Psoas muscle (tissue), 8 donors: Measurements from ENCODE around the gene ZBTB14. TPM values are rescaled to one million over a fixed set of nuclear protein-coding genes. Genes with fewer than 3 reads are reported as not detected.

Experiments used
- ATAC-seq, 4 donors: fragments of 200-7000 bp; cut with Tn5 transposase; one replicate each; pipeline ENCODE4 v1.9.1; 2020; ENCODE audit warnings: moderate library complexity in 3 of 4, mild to moderate bottlenecking in 2 of 4
- DNase-seq, 2 donors: peaks; one replicate each; pipeline ENCODE4 v3.0.0-alpha.2; 2020
- H3K27ac ChIP-seq: fragments of 200-600 bp; one replicate; pipeline ENCODE4 v1.8.0; 2022
- H3K27me3 ChIP-seq, 3 donors: fragments of 200-600 bp in 1 of 3; one replicate each; pipeline versions ENCODE4 v1.6.1 to v1.8.0; 2013 to 2022; ENCODE audit warnings: low read length in 2 of 3, mild to moderate bottlenecking in 2 of 3, moderate library complexity in 1 of 3; ENCODE audit not compliant: insufficient read depth in 3 of 3
- H3K36me3 ChIP-seq, 2 donors: fragments of 200-600 bp in 1 of 2; one replicate each; pipeline versions ENCODE4 v1.6.1 to v1.8.0; 2013 to 2022; ENCODE audit warnings: low read depth in 1 of 2, mild to moderate bottlenecking in 1 of 2, moderate library complexity in 1 of 2; ENCODE audit not compliant: insufficient read depth in 1 of 2
- H3K4me1 ChIP-seq: fragments of 200-600 bp; one replicate; pipeline ENCODE4 v1.8.0; 2022
- H3K4me3 ChIP-seq: fragments of 200-600 bp; one replicate; pipeline ENCODE4 v1.8.0; 2022; ENCODE audit warnings: mild to moderate bottlenecking
- H3K9me3 ChIP-seq: fragments of 200-600 bp; one replicate; pipeline ENCODE4 v1.8.0; 2022
- CTCF ChIP-seq: fragments of 200-600 bp; IDR thresholded peaks from one replicate; pipeline ENCODE4 v1.8.0; 2022; ENCODE audit warnings: antibody characterized with exemption
- WGBS, 3 donors: extraction: QIAGEN DNeasy Blood & Tissue Kit; methylation state at CpG; one replicate each; pipeline versions ENCODE4 v1.1.6 to v1.1.7; 2013; 5-methylcytosine and 5-hydroxymethylcytosine counted together
- intact Hi-C, 2 donors: fragments of 100-400 bp; cut with DNase I; formaldehyde crosslinking; loops; one replicate each; pipeline versions ENCODE4 v1.11.0 to v1.14.2; 2022
- polyA plus RNA-seq, 3 donors: library from polyadenylated mRNA; stranded (reverse); fragments of 200-250 nt; gene quantifications; one replicate each; pipeline ENCODE4 v1.2.3, GENCODE V29; 2013
- total RNA-seq, 4 donors: library from RNA; stranded (reverse); fragmentation: NEBNext Ultra II Directional in 2 of 4; extraction: Animal tissue kit (Norgen Biotek cat#: 25700) in 2 of 4; gene quantifications; one replicate each; pipeline versions ENCODE4 v1.2.1 to v1.2.4, GENCODE V29; 2021 to 2023
- donor health status: healthy with polysubstance abuse.
- donor health status: DM: no; HTN: no; CAD: no; lungs with moderate emphysema.
- donor health status: Bipolar disorder and iron deficiency.
- donor health status: healthy.
- donor health status: DM: yes; HTN: yes; CAD: no.
- donor health status: DM: no; HTN: no; CAD: no.
- donor health status: DM: no; HTN: no; CAD: no.
- donor health status: DM: yes; HTN: yes; CAD: no.

Gene ZBTB14
- total and polyA plus RNA-seq, 7 donors = 3.3 to 6.9 (median 4.2) TPM

GRCh38 chr18:5268874-5269273 is 26.7 kb downstream of the ZBTB14 start:
- H3K4me3 ChIP-seq = no peak overlapping the region
- H3K27me3 ChIP-seq = no peaks in the 10 kb centered on the region
- no peak for ATAC-seq
- TF ChIP-seq CTCF = no peak
- no peak overlapping the region for H3K27ac ChIP-seq
- H3K36me3 ChIP-seq = no peaks in the 10 kb centered on the region
- H3K9me3 ChIP-seq = peaks cover 13% of the 10 kb centered on the region
- H3K4me1 ChIP-seq = no peaks in the 10 kb centered on the region
- DNase-seq = no peak
- intact Hi-C loops = no loop called here

GRCh38 chr18:5266721-5267120 is 28.8 kb downstream of the ZBTB14 start:
- H3K9me3 ChIP-seq = peaks cover 13% of the 10 kb centered on the region
- no peak overlapping the region for H3K27ac ChIP-seq
- H3K4me3 ChIP-seq = no peak overlapping the region
- intact Hi-C loops = no loop called here
- no peak for TF ChIP-seq CTCF
- H3K36me3 ChIP-seq = no peaks in the 10 kb centered on the region
- H3K27me3 ChIP-seq = peaks cover 0 to 2% (median 0%) of the 10 kb centered on the region in 3 donors
- no peaks in the 10 kb centered on the region for H3K4me1 ChIP-seq
- DNase-seq = no peak
- no peak for ATAC-seq
- 79 to 86% (median 81%) methylated on average over 3 of the region's 3 CpGs for WGBS, 3 donors

GRCh38 chr18:5253910-5254309 is 41.6 kb downstream of the ZBTB14 start:
- no peak for TF ChIP-seq CTCF
- Histone ChIP-seq H3K9me3 (no peaks in the 10 kb centered on the region), H3K27ac (no peak overlapping the region), H3K4me3 (no peak overlapping the region), H3K27me3 (no peaks in the 10 kb centered on the region), H3K36me3 (no peaks in the 10 kb centered on the region), H3K4me1 (no peaks in the 10 kb centered on the region)
- 48 to 82% (median 70%) methylated on average over 2 of the region's 2 CpGs for WGBS, 3 donors
- intact Hi-C loops = no loop called here
- no peak for DNase-seq
- no peak for ATAC-seq

GRCh38 chr18:5251117-5251516 is 44.4 kb downstream of the ZBTB14 start:
- intact Hi-C loops = no loop called here
- ATAC-seq = no peak

More at GRCh38 chr18:5251117-5251516, 44.4 kb downstream of the ZBTB14 start:
- WGBS, 3 donors = 80 to 83% (median 80%) methylated on average over 6 of the region's 6 CpGs
- H3K27me3 ChIP-seq = no peaks in the 10 kb centered on the region
- DNase-seq = no peak
- no peak overlapping the region for H3K4me3 ChIP-seq
- TF ChIP-seq CTCF = no peak
- no peaks in the 10 kb centered on the region for H3K4me1 ChIP-seq
- H3K9me3 ChIP-seq = no peaks in the 10 kb centered on the region
- no peak overlapping the region for H3K27ac ChIP-seq
- H3K36me3 ChIP-seq = no peaks in the 10 kb centered on the region
